Measurements from ENCODE around the gene CLK3.
"Not testable (repeated sequence)": the region's sequence is repeated elsewhere in the genome, so short reads cannot be mapped to it uniquely, and the experiment has no call there.

Gene CLK3

DNA sequence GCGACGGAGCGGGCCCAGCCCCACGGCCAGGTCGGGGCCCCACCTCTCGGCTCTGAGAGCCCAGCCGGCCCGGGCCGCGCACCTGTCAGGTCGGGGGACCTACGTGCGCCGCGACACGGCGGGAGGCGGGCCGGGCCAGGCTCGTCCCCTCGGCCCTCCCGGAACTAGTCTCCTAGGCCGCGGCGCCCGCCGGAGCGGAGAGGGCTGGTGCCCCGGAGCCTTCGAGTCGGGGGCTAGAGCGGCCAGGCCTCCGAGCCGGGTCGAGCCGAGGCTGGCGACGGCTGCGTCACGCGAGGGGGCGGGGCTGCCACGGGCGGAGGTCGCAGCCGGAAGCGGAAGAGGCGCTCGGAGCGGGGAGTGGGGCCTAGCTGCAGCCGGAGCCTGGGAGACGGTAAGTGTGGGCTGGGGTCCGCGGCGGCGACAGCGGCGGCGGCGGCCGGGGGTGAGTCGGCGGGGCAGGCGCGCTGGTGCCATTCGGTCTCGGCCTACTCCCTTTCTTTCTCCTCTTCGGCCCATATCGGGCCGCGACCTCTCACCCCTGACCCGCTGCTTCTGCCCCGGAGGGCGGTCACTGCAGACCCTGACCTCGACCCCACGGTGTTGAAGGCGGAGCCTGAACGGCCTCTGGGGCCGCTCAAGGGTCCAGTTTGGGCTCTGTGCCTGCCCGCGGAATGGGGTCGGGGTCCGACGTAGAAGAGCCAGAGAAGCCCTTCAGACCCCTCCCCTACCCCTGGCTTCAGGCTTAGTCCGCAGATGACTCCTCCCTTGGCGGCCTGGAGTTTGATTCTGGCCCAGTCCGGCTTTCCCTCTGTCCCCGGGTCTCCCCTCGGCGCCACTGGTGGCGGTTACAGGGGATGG is at the start of gene CLK3:
TSS of gene CLK3 (plus strand) at position 329 of the 858 bp plus-strand sequence. CDS start 3,361 bp downstream, outside the sequence.
- peak; percentile 96 for DNase-seq

DNA sequence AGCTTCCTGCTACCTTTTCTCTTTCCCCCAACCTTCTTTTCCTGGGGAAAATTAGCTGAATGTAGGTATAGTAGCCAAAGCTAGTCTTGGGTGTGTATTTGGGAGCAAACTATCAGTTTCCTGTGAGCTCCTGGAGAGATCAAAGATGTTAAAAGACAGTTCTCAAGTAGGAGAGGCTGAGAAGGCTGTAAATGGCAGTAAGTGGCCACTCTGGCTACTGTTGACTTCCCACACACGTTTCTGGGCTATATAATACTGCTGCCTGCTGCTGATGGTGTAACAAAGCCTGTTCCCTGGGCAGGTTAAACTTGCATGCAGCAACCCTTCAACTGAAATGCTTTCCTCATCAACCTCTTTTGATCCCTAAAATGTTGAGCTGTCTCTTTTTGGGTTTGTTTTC is 47.0 kb upstream of the CLK3 start:
- no peak for DNase-seq

DNA sequence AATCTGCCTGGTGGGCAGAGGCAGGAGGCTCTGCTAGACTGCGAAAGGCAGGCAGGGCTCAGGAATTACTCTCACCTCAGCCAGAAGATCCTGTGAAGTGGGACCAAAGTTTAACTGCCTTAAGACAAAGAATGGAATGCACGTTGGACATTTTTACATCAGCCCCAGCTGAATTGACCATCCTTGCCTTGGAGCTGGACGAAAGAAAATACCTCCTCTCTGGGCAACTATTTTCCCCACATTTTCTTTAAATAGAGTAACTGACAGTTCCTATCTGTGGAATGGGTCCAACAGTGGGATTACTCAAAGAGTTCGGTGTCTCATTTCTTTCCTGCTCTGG is 45.9 kb upstream of the CLK3 start:
- no peak for DNase-seq

DNA sequence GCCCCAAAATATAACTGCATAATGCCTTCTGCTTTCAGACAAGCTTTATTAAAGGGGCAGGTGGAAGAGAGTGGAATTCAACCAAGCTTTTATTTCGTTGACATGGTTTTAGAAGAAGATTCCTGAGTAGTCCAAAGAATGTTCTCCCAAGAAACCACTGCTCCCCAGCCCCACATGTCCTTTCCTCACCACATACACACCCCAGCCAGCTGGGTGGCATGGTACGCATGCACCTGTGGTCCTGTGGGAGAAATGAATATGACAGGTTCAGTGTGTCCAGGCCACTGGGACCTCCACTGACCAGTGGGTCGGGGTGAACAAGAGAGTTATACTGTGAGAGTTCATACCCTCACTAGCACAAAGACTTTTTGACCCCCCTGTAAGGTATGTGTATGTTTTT is 44.4 kb upstream of the CLK3 start:
- DNase-seq, result no peak

GRCh38 chr15:74573987-74574386 is 41.6 kb upstream of the CLK3 start:
- no peak for DNase-seq

GRCh38 chr15:74578496-74578994 is 37.1 kb upstream of the CLK3 start:
- DNase-seq, result no peak

GRCh38 chr15:74579001-74579400 is 36.6 kb upstream of the CLK3 start:
- DNase-seq, result no peak

GRCh38 chr15:74580538-74581350 is 34.9 kb upstream of the CLK3 start:
- no peak for DNase-seq

- DNase-seq, result no peak
Observed at GRCh38 chr15:74584204-74584603, 31.4 kb upstream of the CLK3 start.

- DNase-seq, result no peak
Observed at GRCh38 chr15:74584779-74585178, 30.9 kb upstream of the CLK3 start.

DNA sequence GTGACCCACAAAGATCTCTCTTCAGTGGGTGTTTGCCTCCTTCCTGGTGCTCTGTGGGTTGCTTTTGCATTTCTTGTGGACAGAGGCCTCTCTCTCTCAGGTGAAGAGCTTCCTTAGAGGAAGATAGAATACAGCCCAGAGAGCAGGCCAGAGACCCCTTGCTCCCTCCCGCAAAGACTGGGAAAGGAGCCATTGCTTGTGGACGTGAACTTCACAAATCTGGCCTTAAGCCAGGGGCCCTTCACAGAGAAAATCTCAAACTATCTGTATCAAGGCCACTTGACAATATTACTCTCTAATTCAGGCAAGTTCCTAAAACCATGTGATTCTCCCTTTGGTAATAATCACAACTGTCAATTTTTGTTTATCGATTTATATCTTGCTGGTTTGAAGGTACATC is 30.4 kb upstream of the CLK3 start:
- DNase-seq, result no peak

- no peak for DNase-seq
Observed at GRCh38 chr15:74585857-74586256, 29.8 kb upstream of the CLK3 start.

- DNase-seq, result no peak
Observed at GRCh38 chr15:74589826-74590225, 25.8 kb upstream of the CLK3 start.

DNA sequence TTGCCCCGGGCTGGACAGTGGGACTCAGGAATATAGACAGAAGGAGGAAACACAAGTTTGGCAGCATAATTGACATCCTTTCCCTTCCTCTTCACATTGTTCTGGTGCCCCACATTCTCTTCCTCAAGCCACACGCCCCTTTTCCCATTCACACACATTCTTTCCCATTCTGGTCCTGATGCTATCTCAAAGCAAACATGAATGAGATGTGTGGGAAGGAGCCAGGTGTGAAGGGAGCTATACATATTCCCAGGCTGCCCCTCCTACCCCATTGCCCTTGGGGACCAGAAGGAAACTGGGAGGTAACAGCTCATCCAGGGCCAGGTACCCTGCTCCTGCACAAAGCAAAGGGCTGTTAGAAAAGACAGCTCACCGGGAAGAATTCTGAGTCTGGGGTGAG is 23.4 kb upstream of the CLK3 start:
- no peak for DNase-seq

- DNase-seq, result no peak
Observed at GRCh38 chr15:74593122-74593521, 22.5 kb upstream of the CLK3 start.

- DNase-seq, result no peak
Observed at GRCh38 chr15:74594455-74594854, 21.2 kb upstream of the CLK3 start.

DNA sequence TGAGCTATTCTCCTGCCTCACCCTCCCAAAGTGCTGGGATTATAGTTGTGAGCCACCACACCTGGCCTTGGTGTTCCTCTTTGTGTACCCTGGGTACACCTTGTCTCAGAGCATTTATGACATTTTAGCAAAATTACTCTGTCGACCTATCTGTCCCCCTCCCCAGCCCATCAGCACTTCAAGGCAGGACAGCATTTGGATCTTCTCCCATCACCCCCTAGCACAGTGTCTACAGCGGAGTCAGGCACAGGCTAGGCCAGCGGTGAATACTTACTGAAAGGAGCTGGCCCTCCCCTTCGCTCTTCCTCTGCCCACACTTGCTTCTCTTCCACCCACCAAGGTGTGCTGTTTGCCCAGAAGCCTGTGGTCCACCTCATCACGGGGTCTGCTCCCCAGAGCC is 20.4 kb upstream of the CLK3 start:
- no peak for DNase-seq

- DNase-seq, result not testable (repeated sequence)
Observed at GRCh38 chr15:74596736-74597135, 18.9 kb upstream of the CLK3 start.

- not testable (repeated sequence) for DNase-seq
Observed at GRCh38 chr15:74597146-74597705, 18.4 kb upstream of the CLK3 start.

DNA sequence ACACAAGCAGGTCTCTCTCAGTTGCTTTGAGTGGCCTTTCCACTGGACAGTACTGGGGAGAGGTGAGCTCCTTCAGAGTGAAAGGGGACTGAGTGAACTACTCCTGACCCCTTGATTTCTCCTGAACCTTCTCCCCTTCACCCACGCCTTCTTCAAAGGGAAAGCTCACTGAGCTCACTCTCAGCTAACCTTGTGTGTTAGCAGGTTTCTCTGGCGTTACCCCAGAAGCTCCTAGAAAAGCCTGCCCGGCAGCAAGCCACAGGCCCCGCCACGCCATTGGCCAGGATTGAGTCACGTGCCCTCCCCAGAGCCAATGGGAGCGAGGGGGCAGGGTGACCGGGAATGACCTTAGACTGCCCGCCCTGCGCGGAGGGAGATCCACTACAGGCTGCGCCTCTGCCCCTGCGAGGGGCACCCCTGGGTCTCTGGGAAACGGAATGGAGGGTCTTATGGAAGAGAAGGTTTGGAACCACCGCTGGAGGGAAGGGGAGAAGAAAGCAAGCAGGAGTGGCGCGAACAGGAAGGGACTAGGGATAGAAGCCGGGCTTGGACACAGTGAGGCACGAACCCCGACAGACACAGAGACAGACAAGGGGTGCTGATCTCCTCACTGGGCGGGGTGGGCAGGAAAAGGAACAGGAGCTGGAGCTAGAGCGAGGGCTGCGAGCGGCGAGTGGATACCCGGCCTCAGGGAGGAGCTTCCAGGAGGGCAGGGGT is 17.4 kb upstream of the CLK3 start:
- DNase-seq, result peak; percentile 78

GRCh38 chr15:74599156-74599555 is 16.5 kb upstream of the CLK3 start:
- no peak for DNase-seq

- DNase-seq, result no peak
Observed at GRCh38 chr15:74603026-74603788, 12.4 kb upstream of the CLK3 start.

Measured in NCI-H774 (cell line).